RWPE2 (cell line): ENCODE results near the gene SLC16A4.
"Not testable (repeated sequence)": the region's sequence is repeated elsewhere in the genome, so short reads cannot be mapped to it uniquely, and the experiment has no call there.

Experiments
- ATAC-seq: fragments of 200-7000 bp; cut with Tn5 transposase; 3 replicates; pipeline ENCODE4 v1.9.1; 2021; ENCODE audit warnings: low read depth
- DNase-seq: peaks from one replicate; pipeline ENCODE4 v3.0.0-alpha.2; 2020; ENCODE audit warnings: low spot score
- H3K27ac ChIP-seq: fragments of 450-650 bp; 2 replicates; pipeline ENCODE4 v1.5.1; 2017; ENCODE audit warnings: mild to moderate bottlenecking; ENCODE audit not compliant: poor library complexity, severe bottlenecking
- H3K27me3 ChIP-seq: fragments of 250-450 bp; sonication (Bioruptor Pico); 2 replicates; pipeline ENCODE4 v1.5.1; 2021; ENCODE audit warnings: mild to moderate bottlenecking, moderate library complexity; ENCODE audit not compliant: insufficient read depth, poor library complexity, severe bottlenecking
- H3K36me3 ChIP-seq: fragments of 250-450 bp; sonication (Bioruptor Pico); 2 replicates; pipeline ENCODE4 v1.5.1; 2020; ENCODE audit warnings: low read depth, mild to moderate bottlenecking, moderate library complexity
- H3K4me1 ChIP-seq: fragments of 250-450 bp; sonication (Bioruptor Pico); 2 replicates; pipeline ENCODE4 v1.5.1; 2021; ENCODE audit warnings: mild to moderate bottlenecking, moderate library complexity; ENCODE audit not compliant: insufficient read depth, poor library complexity, severe bottlenecking
- H3K4me3 ChIP-seq: fragments of 250-450 bp; sonication (Bioruptor Pico); 2 replicates; pipeline ENCODE4 v1.5.1; 2021; ENCODE audit warnings: mild to moderate bottlenecking, moderate library complexity; ENCODE audit not compliant: severe bottlenecking
- H3K9me3 ChIP-seq: fragments of 250-450 bp; sonication (Bioruptor Pico); 2 replicates; pipeline ENCODE4 v1.5.1; 2021; ENCODE audit warnings: mild to moderate bottlenecking, moderate library complexity; ENCODE audit not compliant: severe bottlenecking
- TF ChIP-seq, protein P1 (sequence below): fragments of 450-650 bp; IDR thresholded peaks from one replicate; pipeline ENCODE4 v1.5.1; 2017; ENCODE audit warnings: mild to moderate bottlenecking, moderate library complexity; ENCODE audit not compliant: poor library complexity, severe bottlenecking

The SLC16A4 gene

GRCh38 chr1:110403805-110404204 is 13.0 kb upstream of the SLC16A4 start:
- DNase-seq (no peak), ATAC-seq (no peak)
- H3K9me3 ChIP-seq = no peaks in the 10 kb centered on the region
- H3K27me3 ChIP-seq = no peaks in the 10 kb centered on the region
- peaks cover 60% of the 10 kb centered on the region for H3K36me3 ChIP-seq
- H3K4me3 ChIP-seq = no peak overlapping the region
- H3K27ac ChIP-seq = no peak overlapping the region
- H3K4me1 ChIP-seq = peaks cover 4% of the 10 kb centered on the region
- TF ChIP-seq, protein P1, sequence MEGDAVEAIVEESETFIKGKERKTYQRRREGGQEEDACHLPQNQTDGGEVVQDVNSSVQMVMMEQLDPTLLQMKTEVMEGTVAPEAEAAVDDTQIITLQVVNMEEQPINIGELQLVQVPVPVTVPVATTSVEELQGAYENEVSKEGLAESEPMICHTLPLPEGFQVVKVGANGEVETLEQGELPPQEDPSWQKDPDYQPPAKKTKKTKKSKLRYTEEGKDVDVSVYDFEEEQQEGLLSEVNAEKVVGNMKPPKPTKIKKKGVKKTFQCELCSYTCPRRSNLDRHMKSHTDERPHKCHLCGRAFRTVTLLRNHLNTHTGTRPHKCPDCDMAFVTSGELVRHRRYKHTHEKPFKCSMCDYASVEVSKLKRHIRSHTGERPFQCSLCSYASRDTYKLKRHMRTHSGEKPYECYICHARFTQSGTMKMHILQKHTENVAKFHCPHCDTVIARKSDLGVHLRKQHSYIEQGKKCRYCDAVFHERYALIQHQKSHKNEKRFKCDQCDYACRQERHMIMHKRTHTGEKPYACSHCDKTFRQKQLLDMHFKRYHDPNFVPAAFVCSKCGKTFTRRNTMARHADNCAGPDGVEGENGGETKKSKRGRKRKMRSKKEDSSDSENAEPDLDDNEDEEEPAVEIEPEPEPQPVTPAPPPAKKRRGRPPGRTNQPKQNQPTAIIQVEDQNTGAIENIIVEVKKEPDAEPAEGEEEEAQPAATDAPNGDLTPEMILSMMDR = no peak

GRCh38 chr1:110396259-110396958 is 5.6 kb upstream of the SLC16A4 start:
- not testable (repeated sequence) for H3K9me3 ChIP-seq, H3K4me3 ChIP-seq, H3K27ac ChIP-seq, DNase-seq, ATAC-seq, H3K27me3 ChIP-seq
- H3K4me1 ChIP-seq = peaks cover 13% of the 10 kb centered on the region
- H3K36me3 ChIP-seq = peaks cover 13% of the 10 kb centered on the region

- peaks cover 16% of the 10 kb centered on the region for H3K4me1 ChIP-seq
- no peak for ATAC-seq
Measured at GRCh38 chr1:110394493-110394820, 3.6 kb upstream of the SLC16A4 start.

DNA sequence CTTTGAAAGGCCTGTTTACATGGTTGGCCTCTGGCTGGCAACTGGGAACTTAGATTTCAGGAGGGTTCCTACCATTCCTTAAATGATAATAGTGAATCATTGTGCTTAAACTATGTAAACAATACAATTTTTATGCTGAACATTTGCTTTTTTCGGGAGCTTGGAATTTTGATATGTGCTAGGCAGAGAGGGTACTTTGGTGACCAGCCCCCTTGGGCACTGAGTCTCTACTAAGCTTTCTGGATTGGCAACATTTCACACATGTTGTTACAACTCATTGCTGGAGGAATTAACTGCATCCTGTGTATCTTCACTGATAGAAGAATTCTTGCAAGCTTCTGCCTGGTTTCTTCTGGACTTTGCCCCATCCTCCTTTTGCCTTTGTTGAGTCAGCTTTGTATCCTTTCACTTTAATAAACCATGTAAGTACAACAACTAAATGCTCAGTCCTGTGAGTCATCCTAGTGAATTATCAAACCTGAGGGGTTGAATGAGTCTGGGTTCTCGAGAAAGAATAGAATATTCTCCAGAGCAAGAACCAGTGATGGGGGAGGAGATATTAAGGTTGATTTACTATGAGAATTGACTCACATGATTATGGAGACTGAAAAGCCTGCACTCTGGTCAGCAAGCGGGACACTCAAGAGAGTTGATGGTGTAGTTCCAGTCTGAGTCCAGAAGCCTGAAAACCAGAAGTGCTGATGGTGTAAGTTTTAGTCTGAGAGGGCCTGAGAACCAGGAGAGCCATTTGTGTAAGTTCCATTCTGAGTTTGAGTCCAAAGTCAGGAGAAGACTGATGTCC is 3.1 kb upstream of the SLC16A4 start:
- DNase-seq = no peak
- Histone ChIP-seq H3K4me3 (no peak overlapping the region), H3K27me3 (no peaks in the 10 kb centered on the region), H3K27ac (peak overlapping the region; percentile 28), H3K36me3 (no peaks in the 10 kb centered on the region; the same call in 1 of the 2 replicates), H3K9me3 (no peaks in the 10 kb centered on the region), H3K4me1 (peaks cover 16% of the 10 kb centered on the region)
- TF ChIP-seq, protein P1 = no peak
- ATAC-seq = peak; percentile 81

More at GRCh38 chr1:110394493-110394820, 3.6 kb upstream of the SLC16A4 start:
- no peak for DNase-seq
- TF ChIP-seq, protein P1 = no peak
- H3K27ac ChIP-seq = peak overlapping the region; percentile 28
- no peaks in the 10 kb centered on the region for H3K9me3 ChIP-seq
- H3K4me3 ChIP-seq = no peak overlapping the region
- H3K27me3 ChIP-seq = no peaks in the 10 kb centered on the region
- H3K36me3 ChIP-seq = no peaks in the 10 kb centered on the region; the same call in 1 of the 2 replicates

DNA sequence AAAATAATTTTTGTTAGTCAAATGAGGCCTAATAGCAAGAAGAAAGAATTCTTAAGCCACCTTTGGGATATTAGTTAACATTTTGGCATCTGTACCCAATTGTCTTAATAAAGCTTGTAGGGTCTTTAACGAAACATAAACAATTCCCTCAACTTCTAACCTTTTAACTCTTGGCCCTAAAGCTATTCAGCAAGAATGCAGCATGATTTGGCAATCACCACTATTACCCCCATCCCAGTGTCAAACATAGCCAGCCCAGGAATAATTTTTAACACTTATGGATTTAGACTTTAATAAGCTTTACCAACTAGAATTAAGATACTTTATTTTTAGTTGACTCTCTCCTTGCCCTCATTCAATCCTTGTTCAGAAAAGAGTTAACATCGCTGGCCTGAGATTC is 2.5 kb upstream of the SLC16A4 start:
- Histone ChIP-seq H3K36me3 (no peaks in the 10 kb centered on the region; the same call in 1 of the 2 replicates), H3K4me3 (no peak overlapping the region), H3K27me3 (no peaks in the 10 kb centered on the region), H3K27ac (peak overlapping the region; percentile 28), H3K9me3 (no peaks in the 10 kb centered on the region), H3K4me1 (peaks cover 16% of the 10 kb centered on the region)
- ATAC-seq (no peak), DNase-seq (no peak)
- TF ChIP-seq, protein P1 = no peak
